Motor neuron (in vitro differentiated cells): ENCODE results near the gene WFS1. TPM values are rescaled to one million over a fixed set of nuclear protein-coding genes. Genes with fewer than 3 reads are reported as not detected.
A peak's percentile ranks its signal among the peaks of the same experiment; 100 is the strongest.

ENCODE experiments used
- ATAC-seq, 8 experiments: fragments of 200-7000 bp; cut with Tn5 transposase; replicated peaks in 6 of 8; 2 replicates each; pipeline ENCODE4 v1.8.0; 2021; ENCODE audit warnings: mild to moderate bottlenecking in 8 of 8, moderate library complexity in 8 of 8
- H3K27ac ChIP-seq, 2 donors: fragments of 250-450 bp; sonication (Bioruptor Pico); 2 replicates each; pipeline ENCODE4 v1.9.0; 2021; ENCODE audit warnings: antibody characterized with exemption in 2 of 2, mild to moderate bottlenecking in 2 of 2, moderate library complexity in 1 of 2
- H3K4me1 ChIP-seq, 2 donors: fragments of 250-450 bp; sonication (Bioruptor Pico); replicated peaks in 1 of 2; 2 replicates each; pipeline ENCODE4 v1.6.1; 2021; ENCODE audit warnings: antibody characterized with exemption in 2 of 2, mild to moderate bottlenecking in 2 of 2, moderate library complexity in 1 of 2
- H3K4me3 ChIP-seq, 5 donors: fragments of 250-450 bp; sonication (Bioruptor Pico); 2 replicates each; pipeline ENCODE4 v1.9.0; 2021; ENCODE audit warnings: antibody characterized with exemption in 5 of 5, mild to moderate bottlenecking in 5 of 5, moderate library complexity in 4 of 5
- WGBS, 10 experiments: fragments of 450-650 bp; shearing (Covaris generic); methylation state at CpG; one replicate each; pipeline ENCODE4 v1.0.0; 2022; 5-methylcytosine and 5-hydroxymethylcytosine counted together
- in situ Hi-C, 9 experiments: fragments of 400-800 bp; cut with MboI; loops; one replicate each; pipeline ENCODE4 v1.15.0; 2021; ENCODE audit warnings: low sequenced_read_pairs in 9 of 9, low pct_unique_long_range_greater_than_20kb in 2 of 9; ENCODE audit not compliant: unreplicated experiment in 9 of 9
- total RNA-seq, 8 experiments: library from RNA; unstranded; fragments of 300-600 nt; gene quantifications; 2 replicates each; pipeline versions ENCODE4 v1.2.3 to v1.2.4, GENCODE V29; 2022

The WFS1 gene
- total RNA-seq, 8 experiments from 2014 or later, result 5.2 to 23.7 (median 8.7) TPM

DNA sequence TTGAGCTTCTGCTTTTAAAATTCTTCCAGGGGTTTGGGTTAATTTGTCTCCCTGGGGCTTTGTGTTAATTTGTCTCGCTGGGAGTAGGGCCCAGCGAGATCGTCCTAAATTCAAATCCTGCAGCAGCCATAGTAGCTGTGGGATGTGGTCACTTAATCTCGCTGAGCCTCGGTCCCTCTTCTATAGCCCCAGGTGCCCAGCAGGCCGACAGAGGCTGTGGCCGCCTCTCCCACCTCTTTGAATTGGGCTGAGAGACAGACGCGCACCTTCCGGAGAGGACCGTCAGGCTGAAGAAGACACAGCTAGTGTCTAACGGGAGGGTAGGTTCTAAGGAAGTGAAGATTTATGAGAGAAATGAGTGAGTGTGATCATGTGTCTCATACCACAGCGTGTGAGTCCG lies 15.7 kb upstream of the WFS1 start:
- Histone ChIP-seq H3K27ac (no peak overlapping the region), H3K4me1 (peaks cover 0 to 4% of the 10 kb centered on the region in 2 donors), H3K4me3 (no peak overlapping the region)
- in situ Hi-C loops, result loop anchor here in 6 of 9 experiments (5.0 to 25.0 kb wide), 4 partner anchors 71 to 308 kb away; no protein-coding TSS in a partner anchor
- 0 to 90% (median 72%) methylated on average over 2 to 11 of the region's 14 CpGs; no CpG with 5 or more reads in 4 of the 10 experiments for WGBS, 10 experiments
- ATAC-seq, result no peak

GRCh38 chr4:6256141-6256540 lies 13.5 kb upstream of the WFS1 start:
- in situ Hi-C loops, result loop anchor here in 5 of 9 experiments (10.0 to 25.0 kb wide), 3 partner anchors 69 to 306 kb away; no protein-coding TSS in a partner anchor
- Histone ChIP-seq H3K4me3 (no peak overlapping the region), H3K4me1 (peaks cover 0 to 7% of the 10 kb centered on the region in 2 donors), H3K27ac (no peak overlapping the region)
- WGBS, 10 experiments, result 0 to 100% (median 83%) methylated on average over 1 to 4 of the region's 9 CpGs; no CpG with 5 or more reads in 3 of the 10 experiments
- no peak for ATAC-seq

DNA sequence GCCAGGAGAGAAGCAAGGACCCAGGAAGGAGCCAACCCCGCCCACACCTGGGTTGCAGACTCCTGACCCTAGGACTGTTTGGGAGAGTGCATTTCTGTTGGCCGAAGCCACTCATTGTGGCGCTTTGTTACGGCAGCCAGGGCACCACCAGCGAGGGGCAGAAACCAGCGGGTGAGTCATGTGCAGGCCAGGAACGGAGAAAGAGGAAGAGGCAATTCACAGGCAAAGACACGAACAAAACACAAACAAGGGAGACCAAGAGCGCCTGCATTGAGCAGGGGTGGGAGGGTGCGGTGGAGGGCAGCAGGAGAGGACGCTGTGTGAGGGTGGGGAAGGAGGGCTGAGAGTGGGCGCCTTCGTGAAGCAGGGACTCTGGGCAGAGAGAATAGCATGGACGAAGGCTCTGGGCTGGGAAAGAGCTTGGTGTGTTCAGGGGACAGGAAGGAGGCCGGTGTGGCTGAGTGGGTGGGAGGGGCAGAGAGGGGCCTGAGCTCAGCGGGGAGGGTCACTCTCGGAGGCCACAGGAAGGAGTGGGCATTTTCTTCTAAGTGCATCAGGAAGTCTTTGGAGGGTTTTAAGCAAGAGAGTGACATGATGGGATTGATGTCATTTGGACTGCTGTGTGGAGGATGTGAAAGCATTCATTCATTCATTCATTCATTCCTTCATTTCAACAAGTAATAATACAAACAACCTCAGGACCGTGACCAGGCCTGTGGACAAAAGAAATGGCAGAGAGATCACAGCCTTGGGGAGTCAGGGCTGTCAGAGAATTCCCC lies 12.2 kb upstream of the WFS1 start:
- peak in 5 of 8 experiments; percentile 80 to 92 (median 86) for ATAC-seq
- WGBS, 10 experiments, result 0 to 93% (median 43%) methylated on average over 1 to 7 of the region's 18 CpGs; no CpG with 5 or more reads in 1 of the 10 experiments
- no peak overlapping the region for H3K27ac ChIP-seq

DNA sequence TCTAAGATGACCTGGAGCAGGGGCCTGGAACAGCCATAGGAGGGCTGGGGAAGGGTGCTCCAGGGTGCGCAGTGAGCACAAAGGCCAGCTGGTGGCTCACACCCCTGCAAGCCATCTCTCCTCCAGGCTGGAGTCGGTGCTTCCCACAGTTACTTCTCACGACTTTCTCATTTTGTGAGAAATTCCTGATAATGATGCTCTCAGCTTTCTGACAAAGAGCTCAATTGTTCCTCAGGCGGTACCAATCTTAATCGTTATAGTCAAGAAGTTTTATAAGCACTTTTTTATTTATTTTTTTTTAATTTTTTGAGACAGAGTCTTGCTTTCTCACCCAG lies 11.7 kb upstream of the WFS1 start:
- no peak overlapping the region for H3K4me3 ChIP-seq
- in situ Hi-C loops, result loop anchor here in 5 of 9 experiments (10.0 to 25.0 kb wide), 3 partner anchors 67 to 304 kb away; no protein-coding TSS in a partner anchor

More for the DNA sequence above, 12.2 kb upstream of the WFS1 start:
- H3K4me1 ChIP-seq, result peaks cover 0 to 7% of the 10 kb centered on the region in 2 donors
- no peak overlapping the region for H3K4me3 ChIP-seq
- in situ Hi-C loops, result loop anchor here in 5 of 9 experiments (10.0 to 25.0 kb wide), 3 partner anchors 67 to 305 kb away; no protein-coding TSS in a partner anchor

GRCh38 chr4:6258741-6259140 lies 10.9 kb upstream of the WFS1 start:
- no peak overlapping the region for H3K4me3 ChIP-seq
- H3K4me1 ChIP-seq, result peaks cover 0 to 7% of the 10 kb centered on the region in 2 donors
- 17 to 100% (median 83%) methylated on average over 1 to 3 of the region's 4 CpGs; no CpG with 5 or more reads in 5 of the 10 experiments for WGBS, 10 experiments
- H3K27ac ChIP-seq, result no peak overlapping the region
- in situ Hi-C loops, result loop anchor here in 5 of 9 experiments (10.0 to 25.0 kb wide), 3 partner anchors 66 to 304 kb away; no protein-coding TSS in a partner anchor
- no peak for ATAC-seq

More for the DNA sequence above, 11.7 kb upstream of the WFS1 start:
- no peak overlapping the region for H3K27ac ChIP-seq
- 40 to 90% (median 80%) methylated on average over 1 to 5 of the region's 5 CpGs; no CpG with 5 or more reads in 3 of the 10 experiments for WGBS, 10 experiments
- ATAC-seq, result peak in 4 of 8 experiments; percentile 9 to 32 (median 20)
- peaks cover 0 to 7% of the 10 kb centered on the region in 2 donors for H3K4me1 ChIP-seq

DNA sequence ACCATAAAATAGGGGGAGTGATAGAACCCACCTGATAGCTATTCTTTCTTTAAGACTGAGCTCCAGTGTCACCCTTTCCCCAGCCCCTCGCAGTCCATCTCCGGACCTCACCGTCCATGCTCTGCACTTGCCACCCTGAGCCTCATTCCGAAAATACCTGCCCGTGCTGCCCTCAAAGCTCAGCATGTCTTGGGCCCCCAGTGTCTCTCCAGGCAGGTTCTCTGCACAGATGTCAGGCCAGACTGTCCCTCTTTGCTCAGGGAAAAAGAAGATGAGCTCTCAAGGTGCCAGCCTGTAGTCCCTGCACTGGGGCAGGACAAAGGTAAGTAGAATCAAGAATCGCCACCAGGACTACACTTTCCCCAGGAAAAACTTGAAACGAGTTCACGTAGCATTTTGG lies 9.8 kb upstream of the WFS1 start:
- H3K4me3 ChIP-seq, result no peak overlapping the region
- H3K4me1 ChIP-seq, result peaks cover 0 to 7% of the 10 kb centered on the region in 2 donors
- no peak for ATAC-seq
- 70 to 97% (median 80%) methylated on average over 1 to 8 of the region's 8 CpGs; no CpG with 5 or more reads in 3 of the 10 experiments for WGBS, 10 experiments
- in situ Hi-C loops, result loop anchor here in 5 of 9 experiments (10.0 to 25.0 kb wide), 3 partner anchors 65 to 302 kb away; no protein-coding TSS in a partner anchor
- no peak overlapping the region for H3K27ac ChIP-seq

DNA sequence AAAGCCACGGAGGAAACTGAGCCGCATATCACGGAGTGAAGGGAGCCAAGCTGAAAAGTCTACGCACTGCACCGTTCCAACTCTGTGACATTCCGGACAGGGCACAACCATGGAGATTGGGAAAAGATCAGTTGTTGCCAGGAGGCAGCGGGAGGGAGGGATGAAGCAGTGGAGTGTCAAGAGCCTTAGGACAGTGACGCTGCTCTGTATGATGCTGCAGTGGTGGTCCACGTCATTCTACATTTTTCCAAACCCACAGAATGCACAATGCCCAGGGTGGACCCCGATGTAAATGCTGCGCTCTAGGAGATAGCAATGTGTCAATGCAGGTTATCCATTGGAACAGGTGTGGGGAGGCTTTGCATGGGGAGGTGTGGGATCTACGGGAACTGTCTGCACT lies 7.5 kb upstream of the WFS1 start:
- 39 to 93% (median 72%) methylated on average over 1 to 7 of the region's 12 CpGs; no CpG with 5 or more reads in 2 of the 10 experiments for WGBS, 10 experiments
- in situ Hi-C loops, result loop anchor here in 3 of 9 experiments (25.0 kb wide), 2 partner anchors 275 to 300 kb away; no protein-coding TSS in a partner anchor
- no peak overlapping the region for H3K4me3 ChIP-seq
- ATAC-seq, result peak in 1 of 8 experiments; percentile 10
- peaks cover 0 to 6% of the 10 kb centered on the region in 2 donors for H3K4me1 ChIP-seq
- no peak overlapping the region for H3K27ac ChIP-seq

- WGBS, 10 experiments, result 0 to 100% (median 60%) methylated on average over 1 to 4 of the region's 10 CpGs; no CpG with 5 or more reads in 5 of the 10 experiments
Measured at GRCh38 chr4:6262847-6263487, 6.7 kb upstream of the WFS1 start.

DNA sequence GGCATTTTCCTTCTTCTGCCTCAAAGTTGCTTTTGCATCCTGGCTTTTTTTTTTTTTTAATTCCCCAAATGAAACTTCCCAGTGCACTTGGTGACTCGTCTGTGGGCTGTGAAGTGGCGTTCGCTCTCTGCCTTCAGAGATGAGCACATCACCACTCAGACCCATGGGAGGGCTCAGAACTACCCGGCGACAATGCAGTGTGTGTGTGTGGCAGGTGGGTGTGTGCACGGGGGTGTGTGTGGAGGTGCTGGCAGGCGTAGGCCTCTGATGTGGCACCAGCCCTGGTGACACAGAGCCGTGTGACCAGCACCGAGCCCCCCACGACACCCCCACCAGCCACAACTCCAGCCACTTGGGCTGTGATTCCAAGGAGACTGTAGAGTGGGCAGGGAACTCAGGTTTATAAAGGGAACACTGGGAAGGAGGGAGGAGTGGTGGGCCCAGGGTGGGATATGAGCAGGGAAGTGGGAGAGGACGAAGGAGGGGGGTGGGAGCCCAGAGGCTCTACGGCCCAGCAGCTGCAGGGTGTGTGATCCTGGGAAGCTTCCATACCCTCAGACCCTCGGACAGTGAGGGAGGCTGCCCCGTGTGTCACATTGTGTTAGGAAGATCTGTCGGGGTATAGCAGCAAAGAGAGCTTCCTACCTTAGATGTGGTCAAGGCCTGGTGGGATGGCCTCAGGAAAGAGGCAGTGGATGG lies 6.0 kb upstream of the WFS1 start:
- H3K27ac ChIP-seq, result no peak overlapping the region
- in situ Hi-C loops, result loop anchor here in 3 of 9 experiments (25.0 kb wide), 2 partner anchors 274 to 299 kb away; no protein-coding TSS in a partner anchor
- H3K4me1 ChIP-seq, result peaks cover 0 to 3% of the 10 kb centered on the region in 2 donors
- ATAC-seq, result peak in 5 of 8 experiments; percentile 39 to 75 (median 52)
- 23 to 75% (median 60%) methylated on average over 1 to 4 of the region's 15 CpGs; no CpG with 5 or more reads in 7 of the 10 experiments for WGBS, 10 experiments
- H3K4me3 ChIP-seq, result no peak overlapping the region

More at GRCh38 chr4:6262847-6263487, 6.7 kb upstream of the WFS1 start:
- Histone ChIP-seq H3K4me3 (no peak overlapping the region), H3K27ac (no peak overlapping the region), H3K4me1 (peaks cover 0 to 3% of the 10 kb centered on the region in 2 donors)
- ATAC-seq, result peak in 2 of 8 experiments; percentile 13 to 18
- in situ Hi-C loops, result loop anchor here in 3 of 9 experiments (25.0 kb wide), 2 partner anchors 274 to 299 kb away; no protein-coding TSS in a partner anchor

- Histone ChIP-seq H3K27ac (no peak overlapping the region), H3K4me3 (no peak overlapping the region), H3K4me1 (peaks cover 0 to 7% of the 10 kb centered on the region in 2 donors)
- peak; percentile 42 to 82 (median 72) for ATAC-seq
- 33 to 83% (median 56%) methylated on average over 1 of the region's 3 CpGs; no CpG with 5 or more reads in 7 of the 10 experiments for WGBS, 10 experiments
- in situ Hi-C loops, result loop anchor here in 3 of 9 experiments (25.0 kb wide), 2 partner anchors 273 to 298 kb away; no protein-coding TSS in a partner anchor
Measured at GRCh38 chr4:6264225-6264540, 5.5 kb upstream of the WFS1 start.

DNA sequence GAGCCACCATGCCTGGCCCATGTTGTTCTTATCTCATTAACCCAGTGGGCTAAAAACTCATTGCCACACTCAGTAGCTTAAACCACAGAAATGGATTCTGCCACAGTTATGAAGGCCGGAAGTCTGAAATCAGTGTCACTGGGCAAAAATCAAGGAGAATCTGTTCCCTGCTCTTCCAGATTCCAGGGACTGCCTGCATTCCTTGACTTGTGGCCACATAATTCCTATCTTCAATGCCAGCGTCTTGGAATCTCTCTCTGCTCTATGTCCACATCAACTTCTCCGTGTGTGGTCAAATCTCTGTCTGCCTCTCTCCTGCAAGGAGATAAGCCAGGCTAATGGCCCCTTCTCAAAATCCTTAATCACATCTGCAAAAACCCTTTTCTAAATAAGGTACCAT lies 4.1 kb upstream of the WFS1 start:
- Histone ChIP-seq H3K4me3 (no peak overlapping the region), H3K4me1 (peaks cover 3 to 7% of the 10 kb centered on the region in 2 donors), H3K27ac (no peak overlapping the region)
- ATAC-seq, result no peak
- in situ Hi-C loops, result loop anchor here in 3 of 9 experiments (25.0 kb wide), 2 partner anchors 272 to 297 kb away; no protein-coding TSS in a partner anchor
- 47 to 100% (median 87%) methylated on average over 1 to 3 of the region's 3 CpGs; no CpG with 5 or more reads in 2 of the 10 experiments for WGBS, 10 experiments

DNA sequence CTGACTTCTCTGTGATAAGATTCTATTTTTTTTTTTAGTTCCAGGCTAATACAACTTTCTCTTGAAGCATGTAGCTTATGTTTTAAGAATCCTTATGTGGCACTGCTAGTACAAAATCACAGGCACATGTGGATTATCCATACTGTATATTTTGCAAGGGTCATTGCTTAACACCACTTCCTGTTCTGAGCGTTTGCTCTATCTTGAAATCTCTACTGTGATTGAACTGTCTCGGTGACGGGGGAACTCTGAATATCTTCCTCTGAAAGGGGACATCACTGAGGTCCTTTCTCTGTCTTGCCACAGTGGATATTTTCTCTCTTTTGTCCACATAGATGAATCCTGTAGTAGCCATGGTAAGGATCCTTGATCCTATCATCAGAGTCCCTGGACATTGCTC lies 2.1 kb upstream of the WFS1 start:
- H3K27ac ChIP-seq, result no peak overlapping the region
- in situ Hi-C loops, result loop anchor here in 3 of 9 experiments (25.0 kb wide), 2 partner anchors 270 to 295 kb away; no protein-coding TSS in a partner anchor
- ATAC-seq, result no peak
- 11 to 100% (median 72%) methylated on average over 2 to 3 of the region's 3 CpGs; no CpG with 5 or more reads in 1 of the 10 experiments for whole genome bisulfite sequencing, 10 experiments
- H3K4me1 ChIP-seq, result peaks cover 4 to 9% of the 10 kb centered on the region in 2 donors
- H3K4me3 ChIP-seq, result no peak overlapping the region
